SU-DHL-6 (cell line): ENCODE results near the gene MREG.

Experiments
- H2AFZ ChIP-seq: fragments of 200-600 bp; sonication (generic); 2 replicates; pipeline ENCODE4 v1.6.1; 2014; ENCODE audit warnings: low read depth, mild to moderate bottlenecking, moderate library complexity, mixed read lengths, antibody characterized with exemption, low read length; ENCODE audit not compliant: severe bottlenecking
- H3F3A ChIP-seq: fragments of 200-600 bp; shearing (Covaris generic); 2 replicates; pipeline ENCODE4 v1.6.0; 2016; ENCODE audit warnings: antibody characterized with exemption, mild to moderate bottlenecking; ENCODE audit not compliant: insufficient read depth
- H3K27ac ChIP-seq: fragments of 200-600 bp; sonication (generic); 2 replicates; pipeline ENCODE4 v1.5.1; 2016; ENCODE audit warnings: low read depth, mild to moderate bottlenecking, low read length, moderate library complexity, mixed read lengths
- H3K27me3 ChIP-seq: fragments of 200-600 bp; sonication (generic), shearing (Covaris generic); 2 replicates; pipeline ENCODE4 v1.6.0; 2014; ENCODE audit warnings: mild to moderate bottlenecking, low read length
- H3K36me3 ChIP-seq: fragments of 200-600 bp; sonication (generic); 2 replicates; pipeline ENCODE4 v1.6.1; 2014; ENCODE audit warnings: mild to moderate bottlenecking, low read length, mixed read lengths
- H3K4me2 ChIP-seq: fragments of 300-600, 200-600 bp; shearing (Covaris generic), sonication (generic); 2 replicates; pipeline ENCODE4 v1.6.0; 2014; ENCODE audit warnings: low read length, low read depth, mild to moderate bottlenecking; ENCODE audit not compliant: poor library complexity, severe bottlenecking
- H3K4me3 ChIP-seq: fragments of 200-600 bp; sonication (generic); 2 replicates; pipeline ENCODE4 v1.5.1; 2014; ENCODE audit warnings: antibody characterized with exemption, low read length, mild to moderate bottlenecking, mixed read lengths; ENCODE audit not compliant: insufficient read depth, poor library complexity, severe bottlenecking
- H3K79me2 ChIP-seq: fragments of 200-600 bp; sonication (generic); 2 replicates; pipeline ENCODE4 v1.6.1; 2014; ENCODE audit warnings: mild to moderate bottlenecking, low read length, moderate library complexity; ENCODE audit not compliant: insufficient read depth
- H3K9ac ChIP-seq: fragments of 200-600 bp; sonication (generic); 2 replicates; pipeline ENCODE4 v1.7.0; 2014; ENCODE audit warnings: mild to moderate bottlenecking, low read length
- H3K9me2 ChIP-seq: fragments of 200-600 bp; sonication (generic); replicated peaks from 2 replicates; pipeline ENCODE4 v1.6.1; 2014; ENCODE audit warnings: low read length; ENCODE audit not compliant: insufficient read depth
- H3K9me3 ChIP-seq: fragments of 200-600 bp; sonication (generic); 2 replicates; pipeline ENCODE4 v1.6.1; 2014; ENCODE audit warnings: low read length, mixed read lengths; ENCODE audit not compliant: insufficient read depth
- H4K20me1 ChIP-seq: fragments of 200-600 bp; sonication (generic); 2 replicates; pipeline ENCODE4 v1.6.1; 2014; ENCODE audit warnings: low read depth, mild to moderate bottlenecking, antibody characterized with exemption, low read length, moderate library complexity, mixed read lengths
- EZH2phosphoT487 ChIP-seq: fragments of 200-600 bp; sonication (generic), shearing (Covaris generic); conservative IDR thresholded peaks from 2 replicates; pipeline ENCODE4 v1.6.1; 2018; ENCODE audit warnings: mild to moderate bottlenecking, antibody characterized with exemption, low read length, moderate library complexity, mixed read lengths
- TF ChIP-seq, protein P1 (sequence below): fragments of 200-600 bp; sonication (generic); IDR thresholded peaks from one replicate; pipeline ENCODE4 v1.5.1; 2017; ENCODE audit warnings: antibody characterized with exemption, mild to moderate bottlenecking, low read length, moderate library complexity; ENCODE audit not compliant: insufficient read depth, poor library complexity, severe bottlenecking

The MREG gene

DNA sequence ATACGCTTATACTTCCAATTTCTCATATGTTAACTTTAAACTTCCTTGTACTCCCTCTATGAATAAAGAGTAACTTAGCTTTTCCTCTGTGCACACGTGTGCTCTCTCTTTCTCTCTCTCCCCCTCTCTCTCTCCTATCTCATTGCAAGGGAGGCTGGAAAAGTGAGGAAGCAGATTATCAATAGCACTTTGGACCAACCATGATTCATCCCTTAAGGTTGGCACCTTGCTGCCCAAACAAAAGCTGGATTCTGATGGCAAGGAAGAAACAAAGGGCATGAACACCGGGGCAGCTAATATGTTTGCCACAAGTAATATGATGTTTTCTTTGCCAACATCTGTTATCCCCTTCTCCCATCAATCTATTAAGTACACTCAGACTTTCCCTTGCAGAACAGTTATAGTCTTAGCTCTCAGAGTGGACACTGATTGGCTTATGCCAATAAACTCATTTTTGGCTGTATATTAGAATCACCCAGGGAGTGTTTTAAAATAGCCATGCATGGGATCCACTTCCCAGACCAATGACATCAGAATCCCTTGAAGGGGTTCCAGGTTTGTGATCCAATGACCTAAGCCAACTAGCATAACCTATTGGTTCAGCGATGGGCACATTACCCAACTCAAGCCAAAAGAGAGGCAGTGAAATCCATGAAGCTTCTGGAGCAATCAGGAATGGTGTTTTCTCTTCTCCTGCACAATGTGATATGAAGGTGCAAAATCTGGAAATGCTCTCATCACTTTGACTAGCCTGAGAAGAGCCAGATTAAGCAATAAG lies 60.3 kb downstream of the MREG start:
- Histone ChIP-seq H4K20me1 (no peaks in the 10 kb centered on the region), H3K4me2 (no peak overlapping the region), H3K79me2 (no peaks in the 10 kb centered on the region), H3K9me2 (no peaks in the 10 kb centered on the region), H2AFZ (no peak overlapping the region), H3K27me3 (no peaks in the 10 kb centered on the region), H3K36me3 (no peaks in the 10 kb centered on the region), H3K4me3 (no peak overlapping the region), H3F3A (no peaks in the 10 kb centered on the region), H3K9me3 (no peaks in the 10 kb centered on the region), H3K9ac (no peak overlapping the region), H3K27ac (no peak overlapping the region)
- TF ChIP-seq, protein P1, sequence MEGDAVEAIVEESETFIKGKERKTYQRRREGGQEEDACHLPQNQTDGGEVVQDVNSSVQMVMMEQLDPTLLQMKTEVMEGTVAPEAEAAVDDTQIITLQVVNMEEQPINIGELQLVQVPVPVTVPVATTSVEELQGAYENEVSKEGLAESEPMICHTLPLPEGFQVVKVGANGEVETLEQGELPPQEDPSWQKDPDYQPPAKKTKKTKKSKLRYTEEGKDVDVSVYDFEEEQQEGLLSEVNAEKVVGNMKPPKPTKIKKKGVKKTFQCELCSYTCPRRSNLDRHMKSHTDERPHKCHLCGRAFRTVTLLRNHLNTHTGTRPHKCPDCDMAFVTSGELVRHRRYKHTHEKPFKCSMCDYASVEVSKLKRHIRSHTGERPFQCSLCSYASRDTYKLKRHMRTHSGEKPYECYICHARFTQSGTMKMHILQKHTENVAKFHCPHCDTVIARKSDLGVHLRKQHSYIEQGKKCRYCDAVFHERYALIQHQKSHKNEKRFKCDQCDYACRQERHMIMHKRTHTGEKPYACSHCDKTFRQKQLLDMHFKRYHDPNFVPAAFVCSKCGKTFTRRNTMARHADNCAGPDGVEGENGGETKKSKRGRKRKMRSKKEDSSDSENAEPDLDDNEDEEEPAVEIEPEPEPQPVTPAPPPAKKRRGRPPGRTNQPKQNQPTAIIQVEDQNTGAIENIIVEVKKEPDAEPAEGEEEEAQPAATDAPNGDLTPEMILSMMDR, result no peak
- no peak for TF ChIP-seq EZH2phosphoT487

DNA sequence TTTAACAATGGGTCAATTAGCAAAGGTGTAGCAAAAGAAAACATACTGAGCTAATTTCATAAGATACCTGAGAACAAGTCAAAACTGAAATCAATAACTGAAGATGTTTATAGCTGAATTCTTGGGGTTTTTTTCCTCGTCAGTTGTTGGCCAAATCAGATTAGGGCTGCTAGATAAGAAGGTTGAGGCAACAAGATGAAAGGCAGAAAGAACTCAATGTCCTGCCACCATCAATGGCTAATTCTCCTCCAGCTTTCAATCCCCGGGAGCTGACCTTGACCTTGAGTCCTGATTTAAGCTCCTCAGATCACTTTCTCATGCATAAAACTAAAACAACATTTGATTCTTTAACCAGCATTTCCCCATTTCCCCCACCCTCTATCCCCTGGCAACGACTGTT lies 61.8 kb downstream of the MREG start:
- no peaks in the 10 kb centered on the region for H3K36me3 ChIP-seq
- no peak overlapping the region for H3K4me3 ChIP-seq
- H3K79me2 ChIP-seq, result no peaks in the 10 kb centered on the region
- no peaks in the 10 kb centered on the region for H3K9me2 ChIP-seq
- no peaks in the 10 kb centered on the region for H3K27me3 ChIP-seq
- no peaks in the 10 kb centered on the region for H3K9me3 ChIP-seq
- H3K27ac ChIP-seq, result no peak overlapping the region
- no peak overlapping the region for H2AFZ ChIP-seq
- H3K4me2 ChIP-seq, result no peak overlapping the region
- H4K20me1 ChIP-seq, result no peaks in the 10 kb centered on the region
- H3K9ac ChIP-seq, result no peak overlapping the region
- no peaks in the 10 kb centered on the region for H3F3A ChIP-seq
- TF ChIP-seq, protein P1, result no peak
- TF ChIP-seq EZH2phosphoT487, result no peak

DNA sequence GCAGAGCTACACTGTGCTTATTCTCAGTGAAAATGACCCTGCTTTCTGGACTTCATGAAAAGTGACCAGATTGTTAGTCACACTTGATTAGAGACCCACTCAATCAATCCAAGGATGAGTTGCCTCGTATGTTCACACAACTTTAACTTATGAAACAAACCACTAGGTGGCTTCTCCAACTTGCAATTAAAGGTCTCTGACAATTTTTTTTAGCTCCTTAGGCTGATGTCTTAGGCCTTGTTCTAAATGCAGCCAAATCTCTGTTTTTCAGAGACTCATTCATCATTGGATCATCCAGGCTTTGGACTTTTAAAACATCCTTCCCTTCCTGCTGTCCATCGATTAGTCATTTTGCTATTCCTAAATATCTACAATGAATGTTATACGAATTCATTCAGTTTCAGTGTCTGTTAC lies 63.4 kb downstream of the MREG start:
- TF ChIP-seq, protein P1, result peak; percentile 39
- no peak for TF ChIP-seq EZH2phosphoT487

More for the DNA sequence above, 63.4 kb downstream of the MREG start:
- H3K27ac ChIP-seq, result no peak overlapping the region
- H3K9me2 ChIP-seq, result no peaks in the 10 kb centered on the region
- no peak overlapping the region for H3K4me3 ChIP-seq
- H3K4me2 ChIP-seq, result no peak overlapping the region
- no peak overlapping the region for H2AFZ ChIP-seq
- no peaks in the 10 kb centered on the region for H4K20me1 ChIP-seq
- no peaks in the 10 kb centered on the region for H3F3A ChIP-seq
- no peak overlapping the region for H3K9ac ChIP-seq
- H3K36me3 ChIP-seq, result no peaks in the 10 kb centered on the region
- no peaks in the 10 kb centered on the region for H3K79me2 ChIP-seq
- H3K9me3 ChIP-seq, result no peaks in the 10 kb centered on the region
- H3K27me3 ChIP-seq, result no peaks in the 10 kb centered on the region
